ENCODE results near the gene TMEM220.

DNA sequence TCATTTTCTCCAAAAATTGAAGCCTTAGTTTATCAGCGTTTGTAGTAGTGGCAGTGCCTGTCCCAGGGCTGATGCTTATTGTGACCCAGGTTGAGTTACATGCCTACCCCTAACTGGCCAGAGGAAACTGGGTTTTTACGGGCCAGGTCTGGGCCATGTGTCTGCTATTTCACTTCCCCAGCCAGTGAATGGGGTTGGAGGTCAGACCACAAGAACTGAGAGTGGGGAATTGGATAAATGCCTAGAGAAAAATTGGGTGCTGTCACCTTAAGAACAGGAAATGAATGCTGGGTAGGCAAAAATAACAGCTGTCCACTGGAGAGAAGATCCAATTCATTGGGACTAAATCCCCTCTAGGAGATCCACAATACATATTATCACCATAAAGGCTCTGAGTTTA is 27.2 kb downstream of the TMEM220 start:
- TF ChIP-seq ZNF124 (CRISPR knock-in tag; IDR thresholded peaks at IDR 0.05) (no peak), NR2C1 (IDR thresholded peaks at IDR 0.05) (no peak), NR2C1 (tag; IDR thresholded peaks at IDR 0.05) (no peak)

Measured in K562 (cell line).